22Rv1 (cell line): Measurements from ENCODE around the gene KLHL17.
A peak's percentile ranks its signal among the peaks of the same experiment; 100 is the strongest.

Experiments
- H3K27ac ChIP-seq: fragments of 450-650 bp; 2 replicates; pipeline ENCODE4 v1.5.1; 2017
- ZFX ChIP-seq: fragments of 450-650 bp; IDR thresholded peaks from 2 replicates; pipeline ENCODE4 v1.6.1; 2017; ENCODE audit warnings: antibody characterized with exemption, borderline replicate concordance
- TF ChIP-seq, protein P1 (sequence below): fragments of 450-650 bp; IDR thresholded peaks from 2 replicates; pipeline ENCODE4 v1.5.1; 2017; ENCODE audit warnings: mild to moderate bottlenecking

KLHL17 gene

DNA sequence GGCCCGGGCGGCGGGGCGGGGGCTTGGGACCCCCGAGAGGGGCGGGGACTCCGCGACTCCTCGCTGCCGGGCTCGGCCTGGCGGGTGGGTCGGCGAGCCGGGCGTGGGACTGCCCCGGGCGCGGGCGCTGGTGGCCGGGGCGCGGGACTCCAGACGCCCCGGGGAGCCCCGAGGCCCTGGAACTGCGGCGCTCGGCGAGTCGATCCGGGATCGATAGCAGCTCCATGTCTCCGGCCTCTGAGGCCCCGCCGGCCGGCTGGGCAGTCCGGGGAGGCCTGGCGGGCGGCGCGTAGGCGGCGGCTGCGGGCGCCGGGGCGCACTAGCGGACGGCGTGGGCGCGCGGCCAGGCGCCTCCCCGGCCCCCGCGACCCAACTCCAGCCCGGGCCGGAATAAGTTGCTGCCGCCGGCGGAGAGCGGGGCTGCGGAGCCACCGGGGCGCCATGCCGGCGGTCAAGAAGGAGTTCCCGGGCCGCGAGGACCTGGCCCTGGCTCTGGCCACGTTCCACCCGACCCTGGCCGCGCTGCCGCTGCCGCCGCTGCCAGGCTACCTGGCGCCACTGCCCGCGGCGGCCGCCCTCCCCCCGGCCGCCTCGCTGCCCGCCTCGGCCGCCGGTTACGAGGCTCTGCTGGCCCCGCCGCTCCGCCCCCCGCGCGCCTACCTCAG, 36.3 kb upstream of the KLHL17 start:
- no peak for TF ChIP-seq ZFX
- TF ChIP-seq, protein P1, sequence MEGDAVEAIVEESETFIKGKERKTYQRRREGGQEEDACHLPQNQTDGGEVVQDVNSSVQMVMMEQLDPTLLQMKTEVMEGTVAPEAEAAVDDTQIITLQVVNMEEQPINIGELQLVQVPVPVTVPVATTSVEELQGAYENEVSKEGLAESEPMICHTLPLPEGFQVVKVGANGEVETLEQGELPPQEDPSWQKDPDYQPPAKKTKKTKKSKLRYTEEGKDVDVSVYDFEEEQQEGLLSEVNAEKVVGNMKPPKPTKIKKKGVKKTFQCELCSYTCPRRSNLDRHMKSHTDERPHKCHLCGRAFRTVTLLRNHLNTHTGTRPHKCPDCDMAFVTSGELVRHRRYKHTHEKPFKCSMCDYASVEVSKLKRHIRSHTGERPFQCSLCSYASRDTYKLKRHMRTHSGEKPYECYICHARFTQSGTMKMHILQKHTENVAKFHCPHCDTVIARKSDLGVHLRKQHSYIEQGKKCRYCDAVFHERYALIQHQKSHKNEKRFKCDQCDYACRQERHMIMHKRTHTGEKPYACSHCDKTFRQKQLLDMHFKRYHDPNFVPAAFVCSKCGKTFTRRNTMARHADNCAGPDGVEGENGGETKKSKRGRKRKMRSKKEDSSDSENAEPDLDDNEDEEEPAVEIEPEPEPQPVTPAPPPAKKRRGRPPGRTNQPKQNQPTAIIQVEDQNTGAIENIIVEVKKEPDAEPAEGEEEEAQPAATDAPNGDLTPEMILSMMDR: no peak
- H3K27ac ChIP-seq: peak overlapping the region; percentile 91

DNA sequence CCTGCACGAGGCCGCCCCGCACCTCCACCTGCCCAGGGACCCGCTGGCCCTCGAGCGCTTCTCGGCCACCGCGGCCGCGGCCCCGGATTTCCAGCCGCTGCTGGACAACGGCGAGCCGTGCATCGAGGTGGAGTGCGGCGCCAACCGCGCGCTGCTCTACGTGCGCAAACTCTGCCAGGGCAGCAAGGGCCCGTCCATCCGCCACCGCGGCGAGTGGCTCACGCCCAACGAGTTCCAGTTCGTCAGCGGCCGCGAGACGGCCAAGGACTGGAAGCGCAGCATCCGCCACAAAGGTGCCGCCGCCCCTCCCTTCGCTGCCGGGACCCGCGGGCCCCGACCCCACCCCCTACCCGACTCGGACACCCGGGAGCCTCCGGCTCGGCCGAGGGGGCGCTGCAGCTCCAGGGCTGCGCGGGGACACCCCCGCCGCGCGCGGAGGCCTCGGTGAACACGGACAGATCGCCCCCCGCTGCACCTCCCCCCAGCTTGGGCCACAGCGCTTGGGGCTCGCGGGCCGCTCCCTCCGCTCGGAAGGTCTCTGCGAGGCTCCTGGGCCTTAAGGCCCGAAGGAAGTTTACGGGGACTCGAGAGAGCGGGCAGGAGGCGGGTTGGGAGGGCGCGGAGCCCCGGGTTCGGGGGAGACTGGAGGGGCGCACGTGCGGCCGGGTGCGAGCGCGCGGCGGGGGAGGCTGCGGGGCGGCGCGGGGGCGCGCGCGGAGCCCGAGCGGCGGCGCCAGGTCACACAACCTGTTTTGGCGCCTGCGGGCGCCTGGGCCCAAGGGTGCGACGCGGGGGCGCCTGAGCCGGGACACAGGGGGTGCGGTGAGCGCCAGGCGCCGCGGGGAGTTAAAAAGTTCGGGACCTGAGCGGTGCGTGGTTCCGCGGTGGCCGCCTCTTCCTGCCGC, 35.5 kb upstream of the KLHL17 start:
- TF ChIP-seq, protein P1: 0 out of 2 replicates have a peak, but pooled peaks have one; percentile 2
- TF ChIP-seq ZFX: no peak

DNA sequence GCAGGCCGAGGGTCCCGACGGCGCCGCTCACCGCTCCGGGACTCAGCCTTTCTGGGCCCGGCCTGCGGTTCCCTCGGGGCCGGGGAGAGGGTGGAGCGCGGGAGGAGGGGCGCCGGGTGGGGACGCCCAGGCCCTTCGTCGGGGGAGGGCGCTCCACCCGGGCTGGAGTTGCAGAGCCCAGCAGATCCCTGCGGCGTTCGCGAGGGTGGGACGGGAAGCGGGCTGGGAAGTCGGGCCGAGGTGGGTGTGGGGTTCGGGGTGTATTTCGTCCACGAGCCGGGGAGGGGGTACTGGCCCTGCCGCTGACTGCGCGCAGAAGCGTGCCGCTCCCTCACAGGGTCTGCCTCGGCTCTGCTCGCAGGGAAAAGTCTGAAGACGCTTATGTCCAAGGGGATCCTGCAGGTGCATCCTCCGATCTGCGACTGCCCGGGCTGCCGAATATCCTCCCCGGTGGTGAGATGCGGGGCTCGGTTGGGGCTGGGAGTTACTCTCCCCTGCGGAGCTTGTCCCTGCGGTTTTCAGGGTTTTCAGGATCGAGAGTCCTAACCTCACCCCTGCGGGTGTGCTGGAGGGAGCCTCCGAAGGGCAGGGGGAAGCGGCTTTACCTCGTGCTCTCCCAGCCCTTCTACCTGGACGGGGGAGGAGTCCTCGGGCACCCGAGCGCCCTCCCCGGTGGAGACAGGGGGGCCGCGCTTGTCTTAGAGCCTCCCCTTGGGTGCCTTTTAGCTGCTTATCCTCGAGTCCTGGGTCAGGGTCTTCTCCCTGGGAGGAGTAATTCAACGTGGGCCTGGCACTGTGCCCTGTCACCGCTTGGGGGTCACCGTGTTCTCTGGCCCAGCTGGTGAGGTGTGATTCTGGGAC, 34.6 kb upstream of the KLHL17 start:
- peak overlapping the region; percentile 91 for H3K27ac ChIP-seq
- TF ChIP-seq, protein P1: no peak
- no peak for TF ChIP-seq ZFX

More for the DNA sequence above, 35.5 kb upstream of the KLHL17 start:
- peak overlapping the region; percentile 91 for H3K27ac ChIP-seq

DNA sequence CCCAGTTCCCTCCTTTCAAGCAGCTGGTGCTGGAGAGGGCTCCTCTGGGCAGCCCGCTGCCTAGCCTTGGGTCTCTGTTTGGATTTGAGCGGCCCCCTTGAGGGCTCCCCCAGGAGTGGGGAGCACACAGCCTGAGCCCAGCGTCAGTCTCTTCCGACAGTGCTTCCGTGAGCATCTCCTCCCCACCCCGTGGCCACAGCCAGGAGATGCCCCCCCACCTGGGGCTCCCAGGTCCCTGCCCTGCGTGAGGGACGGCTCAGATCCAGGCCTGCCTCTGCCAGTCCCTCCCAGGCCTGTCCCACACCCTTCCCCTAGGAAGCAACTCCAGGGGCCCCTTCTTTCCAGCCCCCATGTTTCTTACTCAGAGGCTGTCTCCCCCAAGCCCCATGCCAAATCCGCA, 33.1 kb upstream of the KLHL17 start:
- TF ChIP-seq, protein P1: no peak
- TF ChIP-seq ZFX: no peak
- peak overlapping the region; percentile 91 for H3K27ac ChIP-seq

DNA sequence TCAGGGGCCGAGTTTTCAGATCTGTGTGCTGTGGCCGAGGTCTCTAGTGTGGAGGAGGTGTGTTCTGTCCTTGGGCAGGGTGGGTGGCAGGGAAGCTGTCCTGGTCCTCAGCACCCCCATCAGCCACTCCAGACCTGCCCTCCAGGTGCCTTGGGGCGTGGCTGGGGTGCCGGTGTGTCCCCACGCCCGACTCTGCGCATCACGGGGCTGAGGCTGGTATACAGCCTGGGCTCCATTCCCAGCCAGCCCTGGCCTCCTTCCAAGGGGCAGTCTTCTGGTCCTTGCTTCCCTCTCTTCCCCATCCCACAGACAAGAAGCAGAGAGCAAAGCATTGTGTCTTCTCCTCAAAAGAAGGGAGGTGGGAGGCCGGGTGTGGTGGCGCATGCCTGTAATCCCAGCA, 32.6 kb upstream of the KLHL17 start:
- peak overlapping the region; percentile 91 for H3K27ac ChIP-seq
- TF ChIP-seq ZFX: no peak
- TF ChIP-seq, protein P1: no peak

DNA sequence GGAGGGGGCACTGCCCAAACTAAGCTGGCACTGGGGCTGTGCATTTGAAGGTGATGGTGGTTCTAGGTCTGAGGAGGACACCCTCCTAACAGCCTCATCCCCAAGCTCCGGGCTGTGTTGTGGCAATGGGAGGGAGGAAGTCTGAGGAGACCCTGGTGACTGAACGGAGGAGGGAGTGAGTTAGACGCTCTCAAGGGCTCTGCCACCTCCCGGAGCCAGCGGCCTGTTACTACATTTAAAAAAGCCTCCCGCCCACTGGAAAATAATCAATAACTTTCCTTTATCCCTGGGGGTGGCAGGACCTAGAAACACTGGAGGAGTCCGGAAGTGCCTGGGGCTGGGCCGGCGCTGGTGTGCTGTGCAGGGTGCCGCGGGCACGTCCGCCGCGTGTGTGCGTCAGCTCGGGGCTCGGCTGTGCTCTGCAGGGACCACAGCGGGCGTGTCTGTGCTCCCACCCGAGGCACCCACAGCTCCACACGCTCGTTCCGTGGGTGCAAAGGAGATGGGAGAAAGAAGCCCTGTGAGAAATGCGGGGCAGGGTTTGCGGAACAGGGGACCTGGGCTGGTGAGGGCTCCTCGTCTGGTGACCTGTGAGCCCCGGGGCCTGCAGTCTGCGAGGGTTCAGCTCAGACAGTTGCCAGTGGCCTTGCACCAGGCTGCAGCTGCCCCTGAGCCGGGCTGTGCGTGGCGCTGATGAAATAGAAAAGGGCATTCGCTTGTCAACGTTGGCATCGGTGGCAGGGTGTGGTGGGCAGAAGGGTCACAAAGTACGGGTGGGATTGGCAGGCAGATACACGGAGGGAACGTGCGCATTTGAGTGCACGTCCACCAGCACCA, 31.3 kb upstream of the KLHL17 start:
- H3K27ac ChIP-seq: 0 out of 2 replicates have a peak overlapping the region, but pooled peaks have one; percentile 5
- no peak for TF ChIP-seq ZFX
- TF ChIP-seq, protein P1: no peak
